G401 (cell line): ENCODE results near the gene ZNF618. TPM values are rescaled to one million over a fixed set of nuclear protein-coding genes. Genes with fewer than 3 reads are reported as not detected.
"Not testable (repeated sequence)": the region's sequence is repeated elsewhere in the genome, so short reads cannot be mapped to it uniquely, and the experiment has no call there.

ENCODE experiments used
- DNase-seq: peaks from one replicate; pipeline ENCODE4 v3.0.0-alpha.2; 2015; ENCODE audit warnings: low spot score
- in situ Hi-C: cut with HindIII; loops from 2 replicates; pipeline ENCODE4 v1.10.0; 2016; ENCODE audit warnings: low sequenced_read_pairs, mixed read lengths
- total RNA-seq: library from RNA; depleted of rRNA; stranded (reverse); fragments of >200 nt; shearing (Covaris generic); gene quantifications from 2 replicates; pipeline ENCODE4 v1.2.3, GENCODE V29; 2014

Gene ZNF618
- total RNA-seq, 1 experiment from 2014 or later: 6.1 TPM

- in situ Hi-C loops: no loop called here
- DNase-seq: no peak
Measured at GRCh38 chr9:114039484-114039883, 163.4 kb downstream of the ZNF618 start.

- in situ Hi-C loops, DNase-seq: not testable (repeated sequence)
Measured at GRCh38 chr9:114043660-114044059, 167.6 kb downstream of the ZNF618 start.

GRCh38 chr9:114046237-114046755, 170.2 kb downstream of the ZNF618 start:
- in situ Hi-C loops: no loop called here
- no peak for DNase-seq

- in situ Hi-C loops: no loop called here
- DNase-seq: no peak
Measured at GRCh38 chr9:114046875-114047274, 170.8 kb downstream of the ZNF618 start.

GRCh38 chr9:114047717-114048116, 171.6 kb downstream of the ZNF618 start:
- DNase-seq: no peak
- in situ Hi-C loops: no loop called here

GRCh38 chr9:114048533-114049415, 172.7 kb downstream of the ZNF618 start:
- DNase-seq: no peak
- in situ Hi-C loops: no loop called here

- in situ Hi-C loops: no loop called here
- no peak for DNase-seq
Measured at GRCh38 chr9:114049441-114050225, 173.5 kb downstream of the ZNF618 start.

GRCh38 chr9:114050226-114050568, 174.1 kb downstream of the ZNF618 start:
- in situ Hi-C loops: no loop called here

GRCh38 chr9:114050646-114051045, 174.5 kb downstream of the ZNF618 start:
- in situ Hi-C loops: no loop called here

More at GRCh38 chr9:114050226-114050568, 174.1 kb downstream of the ZNF618 start:
- no peak for DNase-seq

GRCh38 chr9:114051281-114051680, 175.2 kb downstream of the ZNF618 start:
- in situ Hi-C loops: no loop called here
- DNase-seq: no peak

More at GRCh38 chr9:114050646-114051045, 174.5 kb downstream of the ZNF618 start:
- DNase-seq: no peak

- DNase-seq: no peak
- in situ Hi-C loops: no loop called here
Measured at GRCh38 chr9:114051706-114052105, 175.6 kb downstream of the ZNF618 start.

- in situ Hi-C loops: no loop called here
- DNase-seq: peak; percentile 84
Measured at GRCh38 chr9:114053246-114054005, 177.3 kb downstream of the ZNF618 start.

- in situ Hi-C loops: no loop called here
- no peak for DNase-seq
Measured at GRCh38 chr9:114054191-114054690, 178.1 kb downstream of the ZNF618 start.

GRCh38 chr9:114055061-114055460, 179.0 kb downstream of the ZNF618 start:
- in situ Hi-C loops: no loop called here

GRCh38 chr9:114055894-114056293, 179.8 kb downstream of the ZNF618 start:
- DNase-seq: no peak
- in situ Hi-C loops: no loop called here

More at GRCh38 chr9:114055061-114055460, 179.0 kb downstream of the ZNF618 start:
- DNase-seq: no peak

- DNase-seq: no peak
- in situ Hi-C loops: no loop called here
Measured at GRCh38 chr9:114056527-114056926, 180.4 kb downstream of the ZNF618 start.

- in situ Hi-C loops: no loop called here
- no peak for DNase-seq
Measured at GRCh38 chr9:114057161-114057885, 181.2 kb downstream of the ZNF618 start.

GRCh38 chr9:114058688-114059046, 182.6 kb downstream of the ZNF618 start:
- in situ Hi-C loops: no loop called here
- no peak for DNase-seq
